H1 (cell line): Measurements from ENCODE around the gene FMNL2. TPM values are rescaled to one million over a fixed set of nuclear protein-coding genes. Genes with fewer than 3 reads are reported as not detected.

Experiments used
- CTCF ChIA-PET: fragments of 300-600 bp; sonication (Branson Sonifier 250); formaldehyde crosslinking; loops from one replicate; lab custom pipeline; 2021; ENCODE audit not compliant: partially characterized antibody; lab: Charles Lee
- POLR2A ChIA-PET: fragments of 300-600 bp; sonication (Branson Sonifier 250); formaldehyde crosslinking; loops from one replicate; lab custom pipeline; 2021; ENCODE audit warnings: inconsistent platforms; ENCODE audit not compliant: partially characterized antibody; lab: Charles Lee
- DNase-seq, 2 experiments: peaks; one replicate each; pipeline versions ENCODE4 v3.0.0 to v3.0.0-alpha.2; 2010 to 2022; ENCODE audit warnings: low spot score in 2 of 2, low read depth in 1 of 2, mixed read lengths in 1 of 2
- FAIRE-seq: peaks from 2 replicates; lab custom pipeline; 2011; peaks lifted over from hg19 to GRCh38; lab: Jason Lieb, UNC
- H2AFZ ChIP-seq: 2 replicates; pipeline ENCODE4 v1.8.1; 2012; ENCODE audit warnings: low read length, inconsistent platforms
- H2AK5ac ChIP-seq: 2 replicates; pipeline ENCODE4 v1.6.1; 2013; ENCODE audit warnings: low read depth, low read length
- H2BK120ac ChIP-seq: replicated peaks from 2 replicates; pipeline ENCODE3; 2013; ENCODE audit warnings: low read depth, low read length, inconsistent platforms
- H2BK12ac ChIP-seq: 2 replicates; pipeline ENCODE4 v1.6.1; 2013; ENCODE audit warnings: low read depth, low read length
- H2BK15ac ChIP-seq: 2 replicates; pipeline ENCODE4 v1.6.1; 2013; ENCODE audit warnings: low read length
- H2BK20ac ChIP-seq: 2 replicates; pipeline ENCODE4 v1.6.1; 2013; ENCODE audit warnings: low read length
- H2BK5ac ChIP-seq: 2 replicates; pipeline ENCODE4 v1.6.1; 2013; ENCODE audit warnings: low read depth, low read length
- H3K14ac ChIP-seq: 2 replicates; pipeline ENCODE4 v1.6.1; 2013; ENCODE audit warnings: inconsistent platforms; ENCODE audit not compliant: insufficient read length
- H3K18ac ChIP-seq: 2 replicates; pipeline ENCODE4 v1.6.1; 2013; ENCODE audit warnings: low read length; ENCODE audit errors: extremely low read depth
- H3K23ac ChIP-seq: 2 replicates; pipeline ENCODE4 v1.6.1; 2013; ENCODE audit warnings: inconsistent platforms; ENCODE audit not compliant: insufficient read length
- H3K23me2 ChIP-seq: 2 replicates; pipeline ENCODE4 v1.6.1; 2013; ENCODE audit warnings: low read depth, low read length
- H3K27ac ChIP-seq: 2 replicates; pipeline ENCODE4 v1.6.1; 2011; ENCODE audit warnings: low read depth, low read length, inconsistent platforms
- H3K27me3 ChIP-seq, 4 experiments: replicated peaks in 1 of 4; 1 replicate in 1 of 4; 2 replicates in 3 of 4; pipeline versions ENCODE4 v1.6.1 to v1.8.1; 2011 to 2013; ENCODE audit warnings: low read length in 3 of 4, mild to moderate bottlenecking in 3 of 4, inconsistent platforms in 2 of 4, mixed read lengths in 2 of 4, moderate library complexity in 1 of 4; ENCODE audit not compliant: control insufficient read depth in 3 of 4, insufficient read depth in 3 of 4; ENCODE audit errors: extremely low read depth in 1 of 4
- H3K36me3 ChIP-seq, 4 experiments: 2 replicates each; pipeline versions ENCODE4 v1.6.1 to v1.8.1; 2011 to 2013; ENCODE audit warnings: mild to moderate bottlenecking in 4 of 4, low read length in 3 of 4, moderate library complexity in 2 of 4, control low read depth in 1 of 4, inconsistent platforms in 1 of 4; ENCODE audit not compliant: insufficient read depth in 4 of 4, control insufficient read depth in 2 of 4
- H3K4ac ChIP-seq: replicated peaks from 2 replicates; pipeline ENCODE3; 2013; ENCODE audit warnings: low read length, low read depth, mixed read lengths, inconsistent platforms; ENCODE audit not compliant: insufficient read length
- H3K4me1 ChIP-seq, 4 experiments: replicated peaks in 1 of 4; 1 replicate in 1 of 4; 2 replicates in 3 of 4; pipeline versions ENCODE4 v1.6.1 to v1.8.1; 2011 to 2013; ENCODE audit warnings: low read length in 3 of 4, inconsistent platforms in 2 of 4, mixed read lengths in 1 of 4; ENCODE audit not compliant: insufficient read depth in 4 of 4, control insufficient read depth in 3 of 4
- H3K4me2 ChIP-seq, 2 experiments: 2 replicates each; pipeline versions ENCODE4 v1.6.1 to v1.8.1; 2011 to 2013; ENCODE audit warnings: low read depth in 2 of 2, low read length in 2 of 2, control low read depth in 1 of 2, inconsistent platforms in 1 of 2, mild to moderate bottlenecking in 1 of 2; ENCODE audit not compliant: insufficient read depth in 1 of 2
- H3K4me3 ChIP-seq, 4 experiments: fragments of 200-600, 300-600 bp in 1 of 4; sonication (generic), shearing (Covaris generic), sonication (Bioruptor Twin) in 1 of 4; 2 replicates each; pipeline versions ENCODE4 v1.5.1 to v1.8.1; 2011 to 2016; ENCODE audit warnings: low read length in 4 of 4, low read depth in 3 of 4, control low read depth in 2 of 4, inconsistent platforms in 2 of 4, mild to moderate bottlenecking in 2 of 4, mixed read lengths in 1 of 4, moderate library complexity in 1 of 4; ENCODE audit not compliant: insufficient read depth in 2 of 4; ENCODE audit errors: extremely low read depth in 1 of 4
- H3K56ac ChIP-seq: replicated peaks from 2 replicates; pipeline ENCODE3; 2013; ENCODE audit warnings: low read depth, mild to moderate bottlenecking, mixed read lengths, low read length, inconsistent platforms; ENCODE audit not compliant: insufficient read length
- H3K79me1 ChIP-seq: 2 replicates; pipeline ENCODE4 v1.6.1; 2013; ENCODE audit warnings: low read depth, low read length, control low read depth
- H3K79me2 ChIP-seq, 2 experiments: 2 replicates each; pipeline versions ENCODE4 v1.6.1 to v1.8.1; 2012 to 2013; ENCODE audit warnings: low read length in 2 of 2, mild to moderate bottlenecking in 2 of 2, inconsistent platforms in 1 of 2; ENCODE audit not compliant: insufficient read depth in 2 of 2, control insufficient read depth in 1 of 2
- H3K9ac ChIP-seq, 4 experiments: replicated peaks in 1 of 4; 1 replicate in 1 of 4; 2 replicates in 3 of 4; pipeline versions ENCODE4 v1.6.1 to v1.8.1; 2011 to 2013; ENCODE audit warnings: low read depth in 3 of 4, low read length in 3 of 4, control low read depth in 2 of 4, mild to moderate bottlenecking in 2 of 4, moderate library complexity in 2 of 4, inconsistent platforms in 1 of 4; ENCODE audit errors: extremely low read depth in 1 of 4
- H3K9me3 ChIP-seq, 2 experiments: 2 replicates each; pipeline versions ENCODE4 v1.6.1 to v1.8.1; 2012 to 2013; ENCODE audit warnings: mild to moderate bottlenecking in 2 of 2, moderate library complexity in 2 of 2, control low read depth in 1 of 2, inconsistent platforms in 1 of 2, low read depth in 1 of 2, low read length in 1 of 2, mixed read lengths in 1 of 2; ENCODE audit not compliant: insufficient read depth in 2 of 2
- H4K20me1 ChIP-seq, 2 experiments: replicated peaks in 1 of 2; 2 replicates each; pipeline versions ENCODE3 to v1.8.1; 2011 to 2013; ENCODE audit warnings: inconsistent platforms in 2 of 2, low read length in 2 of 2, mild to moderate bottlenecking in 1 of 2; ENCODE audit not compliant: insufficient read depth in 2 of 2, control insufficient read depth in 1 of 2
- H4K5ac ChIP-seq: 2 replicates; pipeline ENCODE4 v1.6.1; 2013; ENCODE audit warnings: low read length, low read depth, mixed read lengths, inconsistent platforms; ENCODE audit not compliant: insufficient read length
- H4K8ac ChIP-seq: 2 replicates; pipeline ENCODE4 v1.8.0; 2013; ENCODE audit warnings: mild to moderate bottlenecking, moderate library complexity, low read length, inconsistent platforms; ENCODE audit not compliant: insufficient read depth; ENCODE audit errors: extremely low read depth
- H4K91ac ChIP-seq: replicated peaks from 2 replicates; pipeline ENCODE3; 2013; ENCODE audit warnings: low read length, mixed read lengths, inconsistent platforms; ENCODE audit not compliant: insufficient read length
- ASH2L ChIP-seq: fragments of 200-600, 300-600 bp; sonication (generic); IDR thresholded peaks from one replicate; pipeline ENCODE4 v1.7.1; 2017; ENCODE audit warnings: low read length
- CHD1 ChIP-seq: IDR thresholded peaks from 2 replicates; pipeline ENCODE4 v1.6.1; 2012; ENCODE audit warnings: low read depth, low read length, improper control_type of control experiment
- FOSL1 ChIP-seq: IDR thresholded peaks from 2 replicates; pipeline ENCODE4 v1.6.1; 2011; ENCODE audit warnings: mild to moderate bottlenecking, low read depth, low read length, moderate library complexity; ENCODE audit not compliant: insufficient read depth
- HDAC2 ChIP-seq, 2 experiments: fragments of 300-600 bp in 1 of 2; sonication (generic) in 1 of 2; IDR thresholded peaks; 2 replicates each; pipeline ENCODE4 v1.6.1; 2011 to 2012; ENCODE audit warnings: low read depth in 2 of 2, low read length in 2 of 2, mild to moderate bottlenecking in 2 of 2, moderate library complexity in 2 of 2, borderline replicate concordance in 1 of 2, inconsistent platforms in 1 of 2
- PHF8 ChIP-seq: fragments of 200-600 bp; sonication (generic); conservative IDR thresholded peaks from 2 replicates; pipeline ENCODE4 v1.7.1; 2012; ENCODE audit warnings: low read depth, mild to moderate bottlenecking, inconsistent platforms, low read length, moderate library complexity
- YY1 ChIP-seq: IDR thresholded peaks from 2 replicates; pipeline ENCODE4 v1.6.1; 2011; ENCODE audit warnings: low read depth, mild to moderate bottlenecking, low read length
- ZNF274 ChIP-seq: IDR thresholded peaks from 2 replicates; pipeline ENCODE4 v1.7.0; 2012; ENCODE audit warnings: low read length, borderline replicate concordance; ENCODE audit errors: extremely low read depth
- WGBS, 2 experiments: shearing (Covaris generic) in 1 of 2; methylation state at CpG; one replicate each; pipeline versions ENCODE4 v1.1.6 to v1.1.7; 2013 to 2015; ENCODE audit warnings: low lambda C conversion rate in 2 of 2, mixed read lengths in 2 of 2, inconsistent platforms in 1 of 2, low coverage in 1 of 2, missing lambda C conversion rate in 1 of 2; ENCODE audit not compliant: insufficient replicate concordance in 2 of 2, insufficient coverage in 1 of 2, insufficient read length in 1 of 2; ENCODE audit errors: extremely low coverage in 1 of 2, missing lambda C conversion rate in 1 of 2; 5-methylcytosine and 5-hydroxymethylcytosine counted together
- polyA plus RNA-seq, 7 experiments: library from polyadenylated mRNA; depleted of rRNA in 3 of 7; stranded (reverse) in 5 of 7; unstranded in 2 of 7; fragments of >200 nt in 5 of 7; fragments of 200-250 nt in 2 of 7; gene quantifications; 1 replicate in 5 of 7; 2 replicates in 1 of 7; 4 replicates in 1 of 7; pipeline versions ENCODE4 v1.2.1 to v1.2.3, GENCODE V29; 2011 to 2013; ENCODE audit warnings: missing spikeins in 2 of 7, mixed read lengths in 2 of 7
- total RNA-seq: library from RNA; stranded (reverse); fragmentation: NEBNext Ultra II Directional; extraction: Animal tissue kit (Norgen Biotek cat#: 25700); gene quantifications from 2 replicates; pipeline ENCODE4 v1.2.1, GENCODE V29; 2021
- TF ChIP-seq, protein P1 (sequence below): IDR thresholded peaks from 2 replicates; pipeline ENCODE4 v1.6.1; 2012; ENCODE audit warnings: inconsistent platforms
- TF ChIP-seq, protein P2 (sequence below): IDR thresholded peaks from 2 replicates; pipeline ENCODE4 v1.6.1; 2012; ENCODE audit warnings: inconsistent platforms
- TF ChIP-seq, protein P3 (sequence below): IDR thresholded peaks from 2 replicates; pipeline ENCODE4 v1.6.1; 2011; ENCODE audit warnings: low read depth, mild to moderate bottlenecking, low read length; ENCODE audit not compliant: insufficient read depth

FMNL2 gene
- total and polyA plus RNA-seq, 2 of the 8 experiments (the other 6 are each of a cell fraction or from before 2014, with no cell fraction given) = 15.5 to 45.1 TPM

DNA sequence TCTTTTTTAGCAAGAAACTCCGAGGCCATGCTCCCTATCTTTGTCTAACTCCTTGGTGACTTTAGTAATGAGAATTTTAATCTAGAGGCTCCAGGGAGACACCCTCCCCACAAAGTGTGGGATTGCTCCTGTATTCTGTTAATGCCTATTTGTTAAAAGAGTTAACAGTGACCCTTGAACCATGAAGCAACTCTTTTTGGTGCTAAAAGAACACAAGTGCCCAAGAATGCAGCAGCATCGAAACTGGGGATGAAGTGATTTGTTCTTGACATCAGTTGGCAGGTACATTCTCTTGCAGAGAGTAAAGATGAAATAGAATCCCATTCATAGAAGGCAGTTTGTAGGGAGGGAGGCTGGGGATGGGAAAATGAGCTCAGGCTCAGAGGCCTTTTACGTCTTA lies 50.0 kb downstream of the FMNL2 start:
- FAIRE-seq = no peak
- H3K79me2 ChIP-seq = peaks cover 2 to 88% of the 10 kb centered on the region in 2 experiments; a peak in 3 of 4 replicates
- TF ChIP-seq PHF8 (no peak), YY1 (no peak), HDAC2 (IDR thresholded peaks at IDR 0.05; ENCODE audit: borderline replicate concordance in 1 of 2, low read depth in 2 of 2, low read length in 2 of 2) (no peak), FOSL1 (no peak), ASH2L (no peak), ZNF274 (no peak), CHD1 (no peak)
- TF ChIP-seq, protein P1, sequence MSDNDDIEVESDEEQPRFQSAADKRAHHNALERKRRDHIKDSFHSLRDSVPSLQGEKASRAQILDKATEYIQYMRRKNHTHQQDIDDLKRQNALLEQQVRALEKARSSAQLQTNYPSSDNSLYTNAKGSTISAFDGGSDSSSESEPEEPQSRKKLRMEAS = no peak
- TF ChIP-seq, protein P2, sequence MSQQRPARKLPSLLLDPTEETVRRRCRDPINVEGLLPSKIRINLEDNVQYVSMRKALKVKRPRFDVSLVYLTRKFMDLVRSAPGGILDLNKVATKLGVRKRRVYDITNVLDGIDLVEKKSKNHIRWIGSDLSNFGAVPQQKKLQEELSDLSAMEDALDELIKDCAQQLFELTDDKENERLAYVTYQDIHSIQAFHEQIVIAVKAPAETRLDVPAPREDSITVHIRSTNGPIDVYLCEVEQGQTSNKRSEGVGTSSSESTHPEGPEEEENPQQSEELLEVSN = no peak
- TF ChIP-seq, protein P3, sequence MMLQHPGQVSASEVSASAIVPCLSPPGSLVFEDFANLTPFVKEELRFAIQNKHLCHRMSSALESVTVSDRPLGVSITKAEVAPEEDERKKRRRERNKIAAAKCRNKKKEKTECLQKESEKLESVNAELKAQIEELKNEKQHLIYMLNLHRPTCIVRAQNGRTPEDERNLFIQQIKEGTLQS = no peak

More for the DNA sequence above, 50.0 kb downstream of the FMNL2 start:
- Histone ChIP-seq H3K27ac (no peak overlapping the region), H3K9ac (no peak overlapping the region), H3K27me3 (no peaks in the 10 kb centered on the region), H3K9me3 (no peaks in the 10 kb centered on the region), H3K36me3 (no peaks in the 10 kb centered on the region), H3K56ac (no peak overlapping the region), H4K5ac (no peak overlapping the region), H4K8ac (no peak overlapping the region), H3K4me2 (no peak overlapping the region), H3K4me3 (no peak overlapping the region), H3K79me1 (peaks cover 5% of the 10 kb centered on the region), H2BK120ac (no peak overlapping the region), H3K23me2 (no peaks in the 10 kb centered on the region), H2BK15ac (no peak overlapping the region), H2AK5ac (no peak overlapping the region), H2BK5ac (no peak overlapping the region), H2AFZ (no peak overlapping the region), H3K18ac (no peak overlapping the region), H4K20me1 (peaks cover 5 to 11% of the 10 kb centered on the region in 2 experiments), H4K91ac (no peak overlapping the region), H2BK20ac (no peak overlapping the region), H2BK12ac (no peak overlapping the region), H3K14ac (no peak overlapping the region), H3K23ac (no peak overlapping the region), H3K4me1 (peaks cover 0 to 5% (median 2%) of the 10 kb centered on the region in 4 experiments; a peak in 3 of 7 replicates), H3K4ac (no peak overlapping the region)
- POLR2A ChIA-PET = no interaction called here
- WGBS, 2 experiments = 88% methylated on average over 3 of the region's 3 CpGs; no CpG with 5 or more reads in 1 of the 2 experiments
- CTCF ChIA-PET = interaction anchor here (1.4 to 2.3 kb wide), 3 partner anchors 11 to 114 kb away, joined by 3 to 6 read pairs (median 5); no protein-coding TSS in a partner anchor
- DNase-seq = no peak
